Muscle layer of colon (tissue), 2 donors: ENCODE data around the gene SH2D6.
A peak's percentile ranks its signal among the peaks of the same experiment; 100 is the strongest.

ENCODE experiments used
- H3K27ac ChIP-seq: one replicate; pipeline ENCODE4 v1.7.0; 2013; ENCODE audit warnings: low read depth, mild to moderate bottlenecking, low read length, moderate library complexity
- H3K27me3 ChIP-seq, 2 donors: one replicate each; pipeline ENCODE4 v1.7.0; 2013; ENCODE audit warnings: low read length in 2 of 2, mild to moderate bottlenecking in 2 of 2; ENCODE audit not compliant: insufficient read depth in 2 of 2, control insufficient read depth in 1 of 2
- H3K36me3 ChIP-seq: one replicate; pipeline ENCODE4 v1.7.0; 2013; ENCODE audit warnings: mild to moderate bottlenecking, low read length; ENCODE audit not compliant: insufficient read depth
- H3K4me1 ChIP-seq: one replicate; pipeline ENCODE4 v1.7.0; 2013; ENCODE audit warnings: mild to moderate bottlenecking, low read length; ENCODE audit not compliant: insufficient read depth
- H3K4me3 ChIP-seq, 2 donors: one replicate each; pipeline ENCODE4 v1.7.0; 2013; ENCODE audit warnings: low read length in 2 of 2, low read depth in 1 of 2, mild to moderate bottlenecking in 1 of 2, moderate library complexity in 1 of 2
- H3K9ac ChIP-seq: one replicate; pipeline ENCODE4 v1.7.0; 2013; ENCODE audit warnings: low read length
- H3K9me3 ChIP-seq: one replicate; pipeline ENCODE4 v1.7.0; 2013; ENCODE audit warnings: mild to moderate bottlenecking, low read length
- donor health status: abdominal sarcoma.
- donor health status: Adenocarcinoma of cecum.

Gene SH2D6

DNA sequence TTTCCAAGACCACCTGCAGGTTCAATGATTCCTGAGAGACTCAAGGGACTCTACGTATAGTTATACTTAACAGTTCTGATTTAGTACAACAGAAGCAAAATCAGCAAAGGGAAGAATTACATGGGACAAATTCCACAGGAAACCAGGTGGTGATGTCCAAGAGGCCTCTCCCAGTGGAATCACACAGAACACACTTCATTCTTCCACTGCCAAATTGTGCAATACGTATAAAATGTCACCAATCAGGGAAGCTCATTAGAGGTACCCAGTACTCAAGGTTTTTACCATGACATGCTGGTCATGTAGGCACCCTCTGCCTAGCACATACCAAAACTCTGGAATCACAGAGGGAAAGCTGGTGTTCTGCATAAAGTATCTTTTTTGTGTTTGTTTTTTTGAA, 30.8 kb upstream of the SH2D6 start:
- Histone ChIP-seq H3K4me1 (no peaks in the 10 kb centered on the region), H3K27me3 (no peaks in the 10 kb centered on the region), H3K36me3 (peaks cover 52% of the 10 kb centered on the region), H3K9ac (no peak overlapping the region), H3K9me3 (no peaks in the 10 kb centered on the region), H3K4me3 (no peak overlapping the region), H3K27ac (no peak overlapping the region)

DNA sequence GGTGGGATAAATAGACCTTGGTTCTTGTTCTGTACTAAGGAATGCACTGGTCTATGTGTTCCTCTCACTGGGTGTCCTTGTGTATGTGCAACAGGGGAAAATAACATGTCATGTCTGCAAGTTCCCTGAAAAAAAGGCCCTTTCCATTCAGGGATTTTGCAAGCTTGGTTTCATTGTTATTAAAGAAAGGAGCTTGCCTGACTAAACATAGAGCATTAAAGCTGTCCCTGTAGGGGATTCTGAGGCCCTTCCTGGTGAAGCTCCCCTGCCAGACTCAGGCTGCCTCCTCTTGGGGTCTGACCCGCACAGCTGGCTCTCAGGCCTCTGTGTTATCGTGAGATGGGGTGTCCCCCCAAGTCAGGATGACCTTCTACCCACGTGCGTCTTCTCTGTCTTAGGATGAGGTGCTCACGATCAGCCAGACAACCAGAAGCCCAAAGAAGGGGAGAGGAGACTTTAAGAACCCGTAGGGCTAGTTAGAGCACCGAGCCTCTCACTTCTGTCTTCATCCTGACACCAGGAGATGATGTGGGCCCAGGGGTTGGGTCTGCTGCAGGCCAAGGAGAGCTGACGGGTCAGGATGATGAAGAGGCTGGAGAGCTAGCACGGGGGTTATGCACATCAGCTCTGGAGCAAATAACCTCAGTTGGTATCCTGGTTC, 29.5 kb upstream of the SH2D6 start:
- peaks cover 48% of the 10 kb centered on the region for H3K36me3 ChIP-seq
- no peak overlapping the region for H3K4me3 ChIP-seq
- no peak overlapping the region for H3K27ac ChIP-seq
- H3K9me3 ChIP-seq: no peaks in the 10 kb centered on the region
- no peaks in the 10 kb centered on the region for H3K4me1 ChIP-seq
- no peaks in the 10 kb centered on the region for H3K27me3 ChIP-seq
- H3K9ac ChIP-seq: no peak overlapping the region

DNA sequence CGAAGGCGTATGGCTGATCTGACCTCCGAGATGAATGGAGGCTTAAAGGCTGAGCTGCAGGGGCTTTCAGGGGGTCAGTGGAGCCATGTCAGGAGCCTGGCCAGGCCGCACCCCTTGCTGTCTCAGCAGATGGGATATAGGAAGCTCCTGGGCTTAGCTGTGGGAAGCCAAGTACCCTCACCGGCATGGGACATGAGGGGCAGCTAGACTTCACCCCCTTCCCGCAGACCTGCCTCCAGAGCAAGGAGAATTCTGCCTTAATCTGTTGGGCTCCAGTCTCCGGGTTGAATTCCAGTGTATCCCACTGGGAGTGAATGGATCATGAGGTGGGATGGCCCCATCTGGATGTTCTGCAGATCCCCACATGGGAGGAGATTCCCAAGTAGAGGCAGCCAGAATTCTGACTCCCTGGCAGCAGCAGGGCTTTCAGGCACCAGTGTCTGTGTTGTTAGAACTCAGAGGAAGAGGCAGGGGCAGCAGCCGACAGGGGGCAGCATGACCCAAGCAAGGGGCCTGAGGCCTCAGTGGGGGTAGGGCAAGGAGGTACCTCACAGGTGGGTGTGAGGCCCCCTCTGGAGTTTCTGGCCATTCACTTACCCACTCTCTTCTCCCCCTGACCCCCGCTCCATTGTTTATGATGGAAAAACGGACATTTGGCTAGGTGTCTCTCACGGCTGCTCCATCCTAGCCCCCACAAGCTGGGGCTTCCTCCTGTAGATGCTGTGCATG, 27.4 kb upstream of the SH2D6 start:
- no peaks in the 10 kb centered on the region for H3K27me3 ChIP-seq
- no peak overlapping the region for H3K4me3 ChIP-seq
- peaks cover 41% of the 10 kb centered on the region for H3K36me3 ChIP-seq
- no peak overlapping the region for H3K27ac ChIP-seq
- no peaks in the 10 kb centered on the region for H3K9me3 ChIP-seq
- H3K9ac ChIP-seq: no peak overlapping the region
- peaks cover 3% of the 10 kb centered on the region for H3K4me1 ChIP-seq

DNA sequence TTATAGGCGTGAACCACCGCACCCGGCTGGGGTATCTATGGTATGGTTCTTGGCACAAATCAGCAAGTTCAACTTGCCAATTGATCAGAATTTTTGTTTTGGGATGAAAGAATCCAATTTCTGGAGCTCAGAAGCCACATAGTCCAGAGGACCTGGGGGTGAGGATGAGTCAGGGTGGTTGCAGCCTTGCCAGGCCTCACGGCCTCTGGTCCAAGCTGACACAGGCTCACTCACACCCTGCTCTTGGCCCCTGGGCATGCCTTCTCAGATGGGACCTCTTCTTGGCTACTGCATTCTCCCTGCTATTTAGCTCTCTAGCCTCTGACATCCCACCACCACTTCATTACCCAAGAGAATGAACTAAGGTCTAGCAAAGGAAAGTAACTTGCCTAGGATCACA, 24.7 kb upstream of the SH2D6 start:
- Histone ChIP-seq H3K27ac (no peak overlapping the region), H3K4me3 (no peak overlapping the region), H3K4me1 (peaks cover 17% of the 10 kb centered on the region), H3K9ac (no peak overlapping the region), H3K9me3 (no peaks in the 10 kb centered on the region), H3K27me3 (no peaks in the 10 kb centered on the region), H3K36me3 (peaks cover 25% of the 10 kb centered on the region)

DNA sequence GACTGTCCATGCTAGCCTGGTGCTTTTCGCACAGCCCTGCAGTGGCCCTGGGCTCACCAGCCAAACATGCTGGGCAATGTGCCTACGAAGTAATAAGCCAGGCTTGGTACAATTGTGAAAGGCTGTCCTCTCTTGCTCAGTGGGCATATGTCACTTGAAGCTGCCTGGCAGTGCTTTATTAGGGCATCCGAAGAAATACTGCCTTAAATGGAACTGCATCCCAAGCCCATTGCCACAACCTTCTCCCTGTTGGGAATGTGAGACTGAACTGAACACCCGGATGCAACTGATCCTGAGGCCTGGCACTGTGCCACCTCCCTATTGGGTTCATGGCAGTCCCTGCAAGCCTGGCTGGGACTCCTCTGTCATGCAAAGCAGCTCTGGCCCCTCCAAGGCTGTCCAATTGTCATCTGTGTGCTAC, 24.2 kb upstream of the SH2D6 start:
- Histone ChIP-seq H3K4me3 (no peak overlapping the region), H3K9ac (no peak overlapping the region), H3K4me1 (peaks cover 17% of the 10 kb centered on the region), H3K36me3 (peaks cover 25% of the 10 kb centered on the region), H3K27me3 (no peaks in the 10 kb centered on the region), H3K9me3 (no peaks in the 10 kb centered on the region), H3K27ac (no peak overlapping the region)

DNA sequence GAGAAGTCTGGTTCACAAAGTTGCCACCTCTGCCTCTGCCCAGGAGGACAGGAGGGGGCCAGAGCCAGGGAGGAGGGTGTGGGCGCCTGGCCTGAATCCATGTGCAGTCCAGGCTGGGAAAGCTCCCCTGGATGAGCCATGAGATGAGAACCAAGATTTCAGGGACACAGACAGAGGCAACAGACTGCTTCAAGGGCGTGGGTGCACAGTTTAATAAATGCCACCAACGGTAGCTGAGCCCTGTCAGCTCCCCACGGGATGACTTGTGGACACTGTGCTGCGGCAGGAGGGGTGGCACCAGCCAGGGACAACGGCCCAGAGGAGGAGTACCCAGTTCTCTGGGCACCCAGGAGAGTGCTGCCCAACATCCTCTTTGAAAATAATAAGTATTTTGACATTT, 23.5 kb upstream of the SH2D6 start:
- Histone ChIP-seq H3K4me1 (peaks cover 18% of the 10 kb centered on the region), H3K9ac (no peak overlapping the region), H3K4me3 (no peak overlapping the region), H3K27me3 (no peaks in the 10 kb centered on the region), H3K27ac (no peak overlapping the region), H3K36me3 (peaks cover 19% of the 10 kb centered on the region), H3K9me3 (no peaks in the 10 kb centered on the region)

DNA sequence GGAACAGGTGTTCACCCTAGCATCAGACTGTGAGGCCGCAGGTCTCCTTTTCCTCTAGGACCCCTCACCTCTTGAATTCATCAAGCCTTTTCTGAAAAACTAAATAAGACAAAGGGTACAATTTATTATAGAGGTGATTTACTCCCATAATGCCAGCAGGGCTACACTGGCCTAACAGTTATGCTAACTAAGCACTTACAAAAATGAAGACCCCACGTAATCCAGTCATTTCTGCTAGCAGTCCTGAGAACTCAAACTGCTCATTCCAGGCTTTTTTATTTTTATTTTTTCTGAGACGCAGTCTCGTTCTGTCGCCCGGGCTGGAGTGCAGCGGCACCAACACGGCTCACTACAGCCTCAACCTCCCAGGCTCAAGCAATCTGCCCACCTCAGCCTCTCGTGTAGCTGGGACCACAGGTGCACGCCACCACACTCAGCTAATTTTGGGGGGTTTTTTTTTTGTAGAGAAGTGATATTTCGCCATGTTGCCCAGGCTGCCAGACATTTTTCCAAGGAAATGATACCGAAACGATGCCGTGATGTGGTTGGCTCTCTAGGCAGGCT, 22.5 kb upstream of the SH2D6 start:
- Histone ChIP-seq H3K9ac (no peak overlapping the region), H3K4me3 (peak overlapping the region in 1 of 2 donors; percentile 33), H3K36me3 (peaks cover 10% of the 10 kb centered on the region), H3K4me1 (peaks cover 21% of the 10 kb centered on the region), H3K27ac (no peak overlapping the region), H3K27me3 (no peaks in the 10 kb centered on the region), H3K9me3 (no peaks in the 10 kb centered on the region)

DNA sequence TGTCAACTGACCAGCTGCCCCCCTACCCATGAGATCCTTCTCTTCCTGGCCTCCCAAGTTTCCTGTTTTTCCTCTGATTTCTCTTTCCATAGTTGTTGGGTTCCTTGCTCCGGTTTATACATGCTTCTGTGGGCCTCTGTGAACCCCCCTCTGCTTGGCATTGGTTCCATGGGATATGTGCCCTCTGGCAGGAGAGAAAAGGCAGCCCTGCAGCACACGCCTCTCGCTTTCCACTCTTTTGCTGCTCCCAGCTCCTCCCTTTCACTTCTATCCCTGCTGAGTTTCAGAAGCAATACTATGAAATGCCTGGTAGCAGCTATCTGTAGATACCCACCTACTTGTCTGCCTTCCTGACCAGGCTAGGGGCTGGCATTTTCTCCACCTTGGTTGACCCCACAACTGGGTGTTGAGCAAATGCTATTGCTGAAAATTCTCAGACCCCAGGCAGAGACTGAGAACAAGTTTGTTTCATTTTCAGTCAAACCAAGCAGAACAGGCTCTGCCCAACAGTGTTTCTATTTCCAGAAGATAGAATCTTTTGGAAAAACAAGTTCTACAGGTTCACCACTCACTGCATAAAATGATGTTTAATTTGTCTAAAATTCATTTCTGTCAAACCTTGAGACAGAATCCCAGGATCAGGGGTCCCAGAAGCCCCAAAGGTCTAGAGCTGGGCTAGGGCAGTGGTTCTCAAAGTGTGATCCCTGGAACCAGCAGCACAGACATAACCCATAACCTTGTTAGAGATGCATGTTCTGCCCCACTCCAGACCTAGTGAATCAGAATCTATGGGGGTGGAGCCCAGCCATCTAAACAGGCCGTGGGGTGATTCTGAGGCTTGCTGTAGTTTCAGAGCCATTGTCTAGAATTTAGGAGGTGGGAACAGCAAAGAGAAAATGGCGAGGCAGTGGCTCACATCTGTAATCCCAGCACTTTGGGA, 21.7 kb upstream of the SH2D6 start:
- Histone ChIP-seq H3K27ac (peak overlapping the region; percentile 27), H3K27me3 (no peaks in the 10 kb centered on the region), H3K4me3 (peak overlapping the region in 1 of 2 donors; percentile 33), H3K9me3 (no peaks in the 10 kb centered on the region), H3K36me3 (peaks cover 9% of the 10 kb centered on the region), H3K9ac (no peak overlapping the region), H3K4me1 (peaks cover 21% of the 10 kb centered on the region)

DNA sequence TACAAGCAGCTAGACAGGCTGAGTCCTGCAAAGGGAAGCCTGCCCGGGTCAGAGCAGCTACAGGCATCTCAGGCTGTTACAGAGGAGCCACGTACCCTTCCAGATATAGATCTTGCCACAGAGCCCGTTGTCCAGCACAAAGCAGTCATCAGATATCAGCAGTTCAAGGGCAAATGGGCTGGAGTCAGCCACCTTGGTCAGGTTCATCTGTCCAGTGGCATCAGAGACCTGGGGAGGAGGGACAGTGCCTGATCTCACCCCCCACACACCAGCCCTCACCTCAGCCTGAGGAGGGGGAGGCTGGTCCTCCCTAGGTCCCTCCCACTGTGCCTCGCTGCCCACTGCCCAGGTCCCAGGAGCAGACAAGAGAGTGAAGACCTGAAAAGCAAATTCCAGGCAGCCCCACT, 20.6 kb upstream of the SH2D6 start:
- Histone ChIP-seq H3K27ac (no peak overlapping the region), H3K4me3 (no peak overlapping the region), H3K36me3 (peaks cover 9% of the 10 kb centered on the region), H3K4me1 (peaks cover 21% of the 10 kb centered on the region), H3K9me3 (no peaks in the 10 kb centered on the region), H3K9ac (no peak overlapping the region), H3K27me3 (no peaks in the 10 kb centered on the region)

DNA sequence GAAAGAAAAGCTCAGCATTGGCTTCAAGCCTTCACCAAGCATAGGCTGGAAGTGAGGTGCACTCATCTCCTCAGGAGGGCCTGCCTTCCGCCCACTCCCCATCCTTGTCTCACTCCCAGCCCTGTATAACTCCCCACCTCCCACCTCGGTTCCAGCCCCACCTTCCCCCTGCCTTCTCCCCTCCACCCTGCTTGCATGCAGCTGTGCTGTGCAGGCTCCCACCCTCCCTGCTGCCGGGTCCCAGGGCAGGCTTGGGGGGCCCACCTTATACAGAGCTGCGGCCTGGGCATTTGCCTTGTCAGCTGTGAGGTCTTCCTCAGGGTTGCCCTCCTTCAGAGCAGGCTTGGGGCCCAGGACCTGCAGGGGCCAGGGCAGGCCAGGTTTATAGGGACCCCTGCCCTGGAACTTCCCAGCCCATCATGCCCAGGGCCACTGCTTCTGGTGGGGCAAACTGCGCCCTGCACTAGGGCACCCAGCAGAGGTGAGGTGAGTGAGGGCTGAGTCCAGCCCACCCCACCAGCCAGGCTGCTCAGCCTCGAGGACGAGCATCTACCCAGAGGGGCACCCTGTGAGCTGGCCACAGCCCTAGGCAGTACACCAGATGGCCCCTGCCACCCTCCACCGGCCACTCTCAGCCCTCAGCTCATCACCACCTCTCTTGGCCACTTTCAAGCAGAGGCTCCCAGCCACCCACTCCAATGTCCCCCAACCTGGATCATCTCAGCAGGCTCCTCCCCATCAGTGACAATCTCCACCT, 19.9 kb upstream of the SH2D6 start:
- Histone ChIP-seq H3K4me1 (peaks cover 21% of the 10 kb centered on the region), H3K4me3 (no peak overlapping the region), H3K36me3 (peaks cover 9% of the 10 kb centered on the region), H3K27ac (no peak overlapping the region), H3K9ac (no peak overlapping the region), H3K9me3 (no peaks in the 10 kb centered on the region), H3K27me3 (no peaks in the 10 kb centered on the region)

DNA sequence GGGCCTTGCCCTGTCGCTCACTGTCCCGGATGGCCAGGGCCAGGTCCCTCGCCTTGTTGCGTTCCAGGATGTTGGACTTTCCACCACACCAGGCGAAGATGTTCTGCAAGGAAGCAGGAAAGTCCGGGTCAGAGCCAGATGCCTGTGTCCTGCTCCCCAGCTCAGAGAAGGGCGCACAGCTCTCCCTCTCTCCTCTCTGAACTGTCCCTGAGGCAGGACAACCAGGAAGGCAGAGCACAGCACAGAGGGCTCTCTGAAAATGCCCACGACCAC, 19.4 kb upstream of the SH2D6 start:
- Histone ChIP-seq H3K9ac (no peak overlapping the region), H3K4me3 (no peak overlapping the region), H3K27ac (no peak overlapping the region), H3K27me3 (no peaks in the 10 kb centered on the region), H3K9me3 (no peaks in the 10 kb centered on the region), H3K36me3 (peaks cover 9% of the 10 kb centered on the region), H3K4me1 (peaks cover 21% of the 10 kb centered on the region)
